Measurements from ENCODE around the gene SETX.
"Not testable (repeated sequence)": the region's sequence is repeated elsewhere in the genome, so short reads cannot be mapped to it uniquely, and the experiment has no call there.

SETX gene

GRCh38 chr9:132283863-132284262, 70.9 kb downstream of the SETX start:
- Histone ChIP-seq H3K27ac (ENCODE audit: low read depth, low read length) (no peak overlapping the region), H3K4me3 (ENCODE audit: low read depth, low read length) (no peak overlapping the region), H3K9me3 (ENCODE audit: control insufficient read depth, insufficient read depth, low read length) (no peaks in the 10 kb centered on the region), H3K4me1 (ENCODE audit: control insufficient read depth, insufficient read depth, low read length) (no peaks in the 10 kb centered on the region), H3K36me3 (ENCODE audit: control insufficient read depth, insufficient read depth, low read length) (peaks cover 93% of the 10 kb centered on the region), H3K9ac (ENCODE audit: low read depth, low read length) (no peak overlapping the region), H3K27me3 (ENCODE audit: control insufficient read depth, insufficient read depth, low read length) (no peaks in the 10 kb centered on the region)

GRCh38 chr9:132283165-132283564, 71.6 kb downstream of the SETX start:
- no peak overlapping the region for H3K27ac ChIP-seq (ENCODE audit: low read depth, low read length)
- no peaks in the 10 kb centered on the region for H3K4me1 ChIP-seq (ENCODE audit: control insufficient read depth, insufficient read depth, low read length)
- no peak overlapping the region for H3K9ac ChIP-seq (ENCODE audit: low read depth, low read length)
- no peaks in the 10 kb centered on the region for H3K9me3 ChIP-seq (ENCODE audit: control insufficient read depth, insufficient read depth, low read length)
- no peak overlapping the region for H3K4me3 ChIP-seq (ENCODE audit: low read depth, low read length)
- peaks cover 92% of the 10 kb centered on the region for H3K36me3 ChIP-seq (ENCODE audit: control insufficient read depth, insufficient read depth, low read length)
- no peaks in the 10 kb centered on the region for H3K27me3 ChIP-seq (ENCODE audit: control insufficient read depth, insufficient read depth, low read length)

- H3K4me3 ChIP-seq (ENCODE audit: low read depth, low read length) = no peak overlapping the region
- no peaks in the 10 kb centered on the region for H3K9me3 ChIP-seq (ENCODE audit: control insufficient read depth, insufficient read depth, low read length)
- H3K9ac ChIP-seq (ENCODE audit: low read depth, low read length) = no peak overlapping the region
- no peaks in the 10 kb centered on the region for H3K4me1 ChIP-seq (ENCODE audit: control insufficient read depth, insufficient read depth, low read length)
- H3K27ac ChIP-seq (ENCODE audit: low read depth, low read length) = no peak overlapping the region
- H3K36me3 ChIP-seq (ENCODE audit: control insufficient read depth, insufficient read depth, low read length) = peaks cover 95% of the 10 kb centered on the region
- H3K27me3 ChIP-seq (ENCODE audit: control insufficient read depth, insufficient read depth, low read length) = no peaks in the 10 kb centered on the region
Observed at GRCh38 chr9:132274861-132275260, 79.9 kb downstream of the SETX start.

GRCh38 chr9:132269704-132270516, 84.9 kb downstream of the SETX start:
- H3K36me3 ChIP-seq (ENCODE audit: control insufficient read depth, insufficient read depth, low read length) = peaks cover 91% of the 10 kb centered on the region
- not testable (repeated sequence) for H3K9me3 ChIP-seq (ENCODE audit: control insufficient read depth, insufficient read depth, low read length); H3K9ac ChIP-seq (ENCODE audit: low read depth, low read length); H3K4me1 ChIP-seq (ENCODE audit: control insufficient read depth, insufficient read depth, low read length); H3K27me3 ChIP-seq (ENCODE audit: control insufficient read depth, insufficient read depth, low read length); H3K4me3 ChIP-seq (ENCODE audit: low read depth, low read length)
- peak overlapping the region; percentile 71 for H3K27ac ChIP-seq (ENCODE audit: low read depth, low read length)

- Histone ChIP-seq H3K27ac (ENCODE audit: low read depth, low read length) (peak overlapping the region; percentile 69), H3K36me3 (ENCODE audit: control insufficient read depth, insufficient read depth, low read length) (peaks cover 91% of the 10 kb centered on the region)
Observed at GRCh38 chr9:132268725-132269352, 85.9 kb downstream of the SETX start.

GRCh38 chr9:132267660-132268059, 87.1 kb downstream of the SETX start:
- H3K27ac ChIP-seq (ENCODE audit: low read depth, low read length) = no peak overlapping the region
- peaks cover 91% of the 10 kb centered on the region for H3K36me3 ChIP-seq (ENCODE audit: control insufficient read depth, insufficient read depth, low read length)
- no peaks in the 10 kb centered on the region for H3K4me1 ChIP-seq (ENCODE audit: control insufficient read depth, insufficient read depth, low read length)
- no peaks in the 10 kb centered on the region for H3K27me3 ChIP-seq (ENCODE audit: control insufficient read depth, insufficient read depth, low read length)
- H3K9me3 ChIP-seq (ENCODE audit: control insufficient read depth, insufficient read depth, low read length) = no peaks in the 10 kb centered on the region
- no peak overlapping the region for H3K4me3 ChIP-seq (ENCODE audit: low read depth, low read length)
- H3K9ac ChIP-seq (ENCODE audit: low read depth, low read length) = no peak overlapping the region

More at GRCh38 chr9:132268725-132269352, 85.9 kb downstream of the SETX start:
- Histone ChIP-seq H3K4me1 (ENCODE audit: control insufficient read depth, insufficient read depth, low read length) (no peaks in the 10 kb centered on the region), H3K9me3 (ENCODE audit: control insufficient read depth, insufficient read depth, low read length) (no peaks in the 10 kb centered on the region), H3K27me3 (ENCODE audit: control insufficient read depth, insufficient read depth, low read length) (no peaks in the 10 kb centered on the region), H3K9ac (ENCODE audit: low read depth, low read length) (no peak overlapping the region), H3K4me3 (ENCODE audit: low read depth, low read length) (no peak overlapping the region)

GRCh38 chr9:132266017-132266416, 88.8 kb downstream of the SETX start:
- H3K9me3 ChIP-seq (ENCODE audit: control insufficient read depth, insufficient read depth, low read length) = no peaks in the 10 kb centered on the region
- H3K27ac ChIP-seq (ENCODE audit: low read depth, low read length) = no peak overlapping the region
- no peaks in the 10 kb centered on the region for H3K27me3 ChIP-seq (ENCODE audit: control insufficient read depth, insufficient read depth, low read length)
- H3K36me3 ChIP-seq (ENCODE audit: control insufficient read depth, insufficient read depth, low read length) = peaks cover 93% of the 10 kb centered on the region
- H3K4me1 ChIP-seq (ENCODE audit: control insufficient read depth, insufficient read depth, low read length) = no peaks in the 10 kb centered on the region
- no peak overlapping the region for H3K9ac ChIP-seq (ENCODE audit: low read depth, low read length)
- no peak overlapping the region for H3K4me3 ChIP-seq (ENCODE audit: low read depth, low read length)

GRCh38 chr9:132260846-132261245, 93.9 kb downstream of the SETX start:
- no peak overlapping the region for H3K9ac ChIP-seq (ENCODE audit: low read depth, low read length)
- H3K36me3 ChIP-seq (ENCODE audit: control insufficient read depth, insufficient read depth, low read length) = peaks cover 43% of the 10 kb centered on the region
- no peaks in the 10 kb centered on the region for H3K27me3 ChIP-seq (ENCODE audit: control insufficient read depth, insufficient read depth, low read length)
- no peak overlapping the region for H3K4me3 ChIP-seq (ENCODE audit: low read depth, low read length)
- H3K4me1 ChIP-seq (ENCODE audit: control insufficient read depth, insufficient read depth, low read length) = no peaks in the 10 kb centered on the region
- no peaks in the 10 kb centered on the region for H3K9me3 ChIP-seq (ENCODE audit: control insufficient read depth, insufficient read depth, low read length)
- no peak overlapping the region for H3K27ac ChIP-seq (ENCODE audit: low read depth, low read length)

- H3K4me1 ChIP-seq (ENCODE audit: control insufficient read depth, insufficient read depth, low read length) = no peaks in the 10 kb centered on the region; the same call in 1 of the 2 replicates
Observed at GRCh38 chr9:132250324-132251262, 104.2 kb downstream of the SETX start.

GRCh38 chr9:132249690-132250089, 105.1 kb downstream of the SETX start:
- no peak overlapping the region for H3K4me3 ChIP-seq (ENCODE audit: low read depth, low read length)
- H3K36me3 ChIP-seq (ENCODE audit: control insufficient read depth, insufficient read depth, low read length) = no peaks in the 10 kb centered on the region
- peaks cover 15% of the 10 kb centered on the region for H3K9me3 ChIP-seq (ENCODE audit: control insufficient read depth, insufficient read depth, low read length)
- H3K27me3 ChIP-seq (ENCODE audit: control insufficient read depth, insufficient read depth, low read length) = no peaks in the 10 kb centered on the region
- H3K4me1 ChIP-seq (ENCODE audit: control insufficient read depth, insufficient read depth, low read length) = no peaks in the 10 kb centered on the region; the same call in 1 of the 2 replicates
- H3K9ac ChIP-seq (ENCODE audit: low read depth, low read length) = no peak overlapping the region
- no peak overlapping the region for H3K27ac ChIP-seq (ENCODE audit: low read depth, low read length)

More at GRCh38 chr9:132250324-132251262, 104.2 kb downstream of the SETX start:
- no peaks in the 10 kb centered on the region for H3K36me3 ChIP-seq (ENCODE audit: control insufficient read depth, insufficient read depth, low read length)
- no peaks in the 10 kb centered on the region for H3K27me3 ChIP-seq (ENCODE audit: control insufficient read depth, insufficient read depth, low read length)
- H3K27ac ChIP-seq (ENCODE audit: low read depth, low read length) = no peak overlapping the region
- H3K9ac ChIP-seq (ENCODE audit: low read depth, low read length) = no peak overlapping the region
- H3K9me3 ChIP-seq (ENCODE audit: control insufficient read depth, insufficient read depth, low read length) = peaks cover 15% of the 10 kb centered on the region
- H3K4me3 ChIP-seq (ENCODE audit: low read depth, low read length) = no peak overlapping the region

Data from HUES48 (cell line).